Measurements from ENCODE around the gene GREM2. TPM values are rescaled to one million over a fixed set of nuclear protein-coding genes. Genes with fewer than 3 reads are reported as not detected.

Gene GREM2
- total RNA-seq, 1 experiment from 2014 or later: not detected

GRCh38 chr1:240613356-240614142 lies 1.6 kb upstream of the GREM2 start:
- Histone ChIP-seq H2BK5ac (ENCODE audit: insufficient read length, low read length) (no peak overlapping the region), H3K23ac (ENCODE audit: insufficient read length, low read depth, low read length) (no peak overlapping the region), H3K79me1 (ENCODE audit: insufficient read depth, low read depth, low read length, poor library complexity, severe bottlenecking) (no peaks in the 10 kb centered on the region), H4K20me1 (ENCODE audit: control insufficient read depth, insufficient read depth, insufficient read length) (no peaks in the 10 kb centered on the region), H2BK15ac (ENCODE audit: low read depth, low read length) (no peak overlapping the region), H3K18ac (ENCODE audit: insufficient read length, low read depth, low read length) (no peak overlapping the region), H3K79me2 (ENCODE audit: insufficient read depth, low read length) (no peaks in the 10 kb centered on the region), H4K5ac (ENCODE audit: insufficient read length, low read depth, low read length) (no peak overlapping the region), H4K91ac (ENCODE audit: insufficient read length, low read depth, low read length) (no peak overlapping the region), H3K27me3 (ENCODE audit: insufficient read depth, low read length) (no peaks in the 10 kb centered on the region; the same call in 1 of the 2 replicates), H3K23me2 (ENCODE audit: insufficient read length, low read depth, low read length, poor library complexity, severe bottlenecking) (peaks cover 4% of the 10 kb centered on the region), H2AFZ (ENCODE audit: low read length) (no peak overlapping the region), H3K56ac (ENCODE audit: insufficient read length, low read depth, low read length) (no peak overlapping the region), H2BK12ac (ENCODE audit: insufficient read length, low read depth, low read length) (no peak overlapping the region), H3K4ac (ENCODE audit: low read depth, low read length) (no peak overlapping the region), H2BK120ac (ENCODE audit: low read depth, low read length, poor library complexity, severe bottlenecking) (no peak overlapping the region), H4K8ac (replicated peaks; ENCODE audit: insufficient read length, low read depth, low read length) (no peak overlapping the region), H3K14ac (ENCODE audit: insufficient read depth, low read length) (no peak overlapping the region), H3K9me3 (ENCODE audit: control insufficient read depth, low read depth, low read length) (no peaks in the 10 kb centered on the region), H3T11ph (ENCODE audit: low read length) (no peak overlapping the region), H3K9ac (ENCODE audit: extremely low read depth, insufficient read length, low read length) (no peak overlapping the region), H2AK5ac (ENCODE audit: insufficient read length, low read length) (no peak overlapping the region), H3K4me2 (ENCODE audit: insufficient read depth, insufficient read length, low read length) (no peak overlapping the region), H2BK20ac (ENCODE audit: low read depth, low read length, poor library complexity, severe bottlenecking) (no peak overlapping the region), H3K4me1 (ENCODE audit: insufficient read depth, low read length) (peaks cover 4% of the 10 kb centered on the region; the same call in 1 of the 2 replicates), H3K27ac (ENCODE audit: insufficient read length, low read depth, low read length) (no peak overlapping the region)
- Mint-ChIP-seq H3K4me1 (peaks cover 38 to 47% of the 10 kb centered on the region in 2 experiments), H3K27ac (no peak overlapping the region), H3K4me3 (no peak overlapping the region), H3K27me3 (ENCODE audit: low read depth) (peaks cover 40% of the 10 kb centered on the region), H3K36me3 (ENCODE audit: insufficient read depth in 1 of 3, low read depth in 3 of 3) (no peaks in the 10 kb centered on the region), H3K9me3 (no peaks in the 10 kb centered on the region)
- no CpG with 5 or more reads among the region's 5 CpGs for WGBS (ENCODE audit: extremely low coverage, insufficient read length, low lambda C conversion rate)
- DNase-seq: no peak
- TF ChIP-seq, protein P1, sequence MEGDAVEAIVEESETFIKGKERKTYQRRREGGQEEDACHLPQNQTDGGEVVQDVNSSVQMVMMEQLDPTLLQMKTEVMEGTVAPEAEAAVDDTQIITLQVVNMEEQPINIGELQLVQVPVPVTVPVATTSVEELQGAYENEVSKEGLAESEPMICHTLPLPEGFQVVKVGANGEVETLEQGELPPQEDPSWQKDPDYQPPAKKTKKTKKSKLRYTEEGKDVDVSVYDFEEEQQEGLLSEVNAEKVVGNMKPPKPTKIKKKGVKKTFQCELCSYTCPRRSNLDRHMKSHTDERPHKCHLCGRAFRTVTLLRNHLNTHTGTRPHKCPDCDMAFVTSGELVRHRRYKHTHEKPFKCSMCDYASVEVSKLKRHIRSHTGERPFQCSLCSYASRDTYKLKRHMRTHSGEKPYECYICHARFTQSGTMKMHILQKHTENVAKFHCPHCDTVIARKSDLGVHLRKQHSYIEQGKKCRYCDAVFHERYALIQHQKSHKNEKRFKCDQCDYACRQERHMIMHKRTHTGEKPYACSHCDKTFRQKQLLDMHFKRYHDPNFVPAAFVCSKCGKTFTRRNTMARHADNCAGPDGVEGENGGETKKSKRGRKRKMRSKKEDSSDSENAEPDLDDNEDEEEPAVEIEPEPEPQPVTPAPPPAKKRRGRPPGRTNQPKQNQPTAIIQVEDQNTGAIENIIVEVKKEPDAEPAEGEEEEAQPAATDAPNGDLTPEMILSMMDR (conservative IDR thresholded peaks at IDR 0.05): no peak
